ENCODE measurements around the gene FXYD3. TPM values are rescaled to one million over a fixed set of nuclear protein-coding genes. Genes with fewer than 3 reads are reported as not detected.
A peak's percentile ranks its signal among the peaks of the same experiment; 100 is the strongest.

Gene FXYD3
- total RNA-seq, 2 experiments from 2014 or later = 0.35 to 0.88 TPM

- TF ChIP-seq EZH2phosphoT487 (IDR thresholded peaks at IDR 0.05; ENCODE audit: borderline replicate concordance, low read depth, low read length) = no peak
- TF ChIP-seq, protein P1, sequence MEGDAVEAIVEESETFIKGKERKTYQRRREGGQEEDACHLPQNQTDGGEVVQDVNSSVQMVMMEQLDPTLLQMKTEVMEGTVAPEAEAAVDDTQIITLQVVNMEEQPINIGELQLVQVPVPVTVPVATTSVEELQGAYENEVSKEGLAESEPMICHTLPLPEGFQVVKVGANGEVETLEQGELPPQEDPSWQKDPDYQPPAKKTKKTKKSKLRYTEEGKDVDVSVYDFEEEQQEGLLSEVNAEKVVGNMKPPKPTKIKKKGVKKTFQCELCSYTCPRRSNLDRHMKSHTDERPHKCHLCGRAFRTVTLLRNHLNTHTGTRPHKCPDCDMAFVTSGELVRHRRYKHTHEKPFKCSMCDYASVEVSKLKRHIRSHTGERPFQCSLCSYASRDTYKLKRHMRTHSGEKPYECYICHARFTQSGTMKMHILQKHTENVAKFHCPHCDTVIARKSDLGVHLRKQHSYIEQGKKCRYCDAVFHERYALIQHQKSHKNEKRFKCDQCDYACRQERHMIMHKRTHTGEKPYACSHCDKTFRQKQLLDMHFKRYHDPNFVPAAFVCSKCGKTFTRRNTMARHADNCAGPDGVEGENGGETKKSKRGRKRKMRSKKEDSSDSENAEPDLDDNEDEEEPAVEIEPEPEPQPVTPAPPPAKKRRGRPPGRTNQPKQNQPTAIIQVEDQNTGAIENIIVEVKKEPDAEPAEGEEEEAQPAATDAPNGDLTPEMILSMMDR (conservative IDR thresholded peaks at IDR 0.05; ENCODE audit: low read length) = no peak
- Histone ChIP-seq H3K9me2 (ENCODE audit: insufficient read depth, low read length) (no peaks in the 10 kb centered on the region), H3K9me3 (ENCODE audit: low read length) (no peaks in the 10 kb centered on the region), H3K27ac (ENCODE audit: low read depth, low read length, poor library complexity, severe bottlenecking) (peak overlapping the region; percentile 99), H2AFZ (ENCODE audit: low read length) (no peak overlapping the region; the same call in 1 of the 2 replicates), H3K36me3 (ENCODE audit: insufficient read depth, low read length) (no peaks in the 10 kb centered on the region), H3K4me1 (ENCODE audit: insufficient read depth, low read length, poor library complexity, severe bottlenecking) (peaks cover 89% of the 10 kb centered on the region), H3K79me2 (ENCODE audit: insufficient read depth, low read depth, low read length) (no peaks in the 10 kb centered on the region), H4K20me1 (ENCODE audit: insufficient read depth, low read length) (no peaks in the 10 kb centered on the region), H3K4me3 (ENCODE audit: low read depth, low read length, poor library complexity, severe bottlenecking) (peak overlapping the region; percentile 50), H3K4me2 (ENCODE audit: low read length) (peak overlapping the region; percentile 77)
- ChIA-PET POLR2A (interaction anchor here (0.6 to 5.2 kb wide), 9 partner anchors 13 to 210 kb away, joined by 3 to 49 read pairs (median 5); no protein-coding TSS in a partner anchor), CTCF (ENCODE audit: unreplicated experiment) (interaction anchor here (2.0 to 3.0 kb wide), 2 partner anchors 16 to 19 kb away, joined by 8 to 20 read pairs; no protein-coding TSS in a partner anchor)
- DNase-seq (ENCODE audit: low spot score) = peak; percentile 95
- no TSS peak for BruUV-seq (replicated peaks)
- intact Hi-C loops (cut with micrococcal nuclease; ENCODE audit: unreplicated experiment) = loop anchor here (1.0 kb wide), 1 partner anchor 19 kb away; no protein-coding TSS in a partner anchor
Measured at GRCh38 chr19:35085947-35086346, 29.7 kb upstream of the FXYD3 start.

GRCh38 chr19:35086455-35086854 is 29.2 kb upstream of the FXYD3 start:
- ChIA-PET POLR2A (interaction anchor here (0.7 to 5.2 kb wide), 10 partner anchors 12 to 56 kb away, joined by 3 to 49 read pairs (median 4); no protein-coding TSS in a partner anchor), CTCF (ENCODE audit: unreplicated experiment) (interaction anchor here (1.4 to 3.0 kb wide), 3 partner anchors 17 to 31 kb away, joined by 5 to 20 read pairs (median 8); no protein-coding TSS in a partner anchor)
- Histone ChIP-seq H3K36me3 (ENCODE audit: insufficient read depth, low read length) (no peaks in the 10 kb centered on the region), H3K9me3 (ENCODE audit: low read length) (no peaks in the 10 kb centered on the region), H3K4me2 (ENCODE audit: low read length) (peak overlapping the region; percentile 77), H3K79me2 (ENCODE audit: insufficient read depth, low read depth, low read length) (no peaks in the 10 kb centered on the region), H3K27ac (ENCODE audit: low read depth, low read length, poor library complexity, severe bottlenecking) (peak overlapping the region; percentile 99), H3K4me1 (ENCODE audit: insufficient read depth, low read length, poor library complexity, severe bottlenecking) (peaks cover 91% of the 10 kb centered on the region), H2AFZ (ENCODE audit: low read length) (no peak overlapping the region; the same call in 1 of the 2 replicates), H4K20me1 (ENCODE audit: insufficient read depth, low read length) (no peaks in the 10 kb centered on the region), H3K9me2 (ENCODE audit: insufficient read depth, low read length) (no peaks in the 10 kb centered on the region), H3K4me3 (ENCODE audit: low read depth, low read length, poor library complexity, severe bottlenecking) (peak overlapping the region; percentile 24)
- no peak for DNase-seq (ENCODE audit: low spot score)
- TF ChIP-seq, protein P1 (conservative IDR thresholded peaks at IDR 0.05; ENCODE audit: low read length) = no peak
- no peak for TF ChIP-seq EZH2phosphoT487 (IDR thresholded peaks at IDR 0.05; ENCODE audit: borderline replicate concordance, low read depth, low read length)
- BruUV-seq (replicated peaks) = TSS peak; percentile 95
- intact Hi-C loops (cut with micrococcal nuclease; ENCODE audit: unreplicated experiment) = loop anchor here (1.0 kb wide), 1 partner anchor 19 kb away; no protein-coding TSS in a partner anchor

DNA sequence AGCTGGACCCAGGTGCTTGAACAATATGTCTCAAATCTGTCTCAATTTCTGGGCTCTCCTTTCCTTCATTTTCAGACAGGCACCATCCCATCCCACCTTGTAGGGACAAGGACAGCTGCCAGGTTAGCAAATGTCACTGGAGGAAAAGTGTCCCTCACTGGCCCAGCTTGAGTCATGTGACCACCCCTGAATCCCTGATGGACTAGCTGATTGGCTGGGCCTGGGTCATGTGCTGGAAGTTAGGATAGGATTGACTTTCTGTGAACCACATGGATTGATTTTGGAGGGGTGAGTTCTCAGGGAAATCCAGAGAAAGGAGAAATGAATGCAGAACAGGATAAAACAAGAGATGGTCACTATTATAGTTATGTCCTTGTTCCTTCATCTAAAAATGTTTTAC is 28.2 kb upstream of the FXYD3 start:
- Histone ChIP-seq H3K36me3 (ENCODE audit: insufficient read depth, low read length) (no peaks in the 10 kb centered on the region), H3K79me2 (ENCODE audit: insufficient read depth, low read depth, low read length) (no peaks in the 10 kb centered on the region), H2AFZ (ENCODE audit: low read length) (no peak overlapping the region; the same call in 1 of the 2 replicates), H3K4me1 (ENCODE audit: insufficient read depth, low read length, poor library complexity, severe bottlenecking) (peaks cover 88% of the 10 kb centered on the region), H3K9me3 (ENCODE audit: low read length) (no peaks in the 10 kb centered on the region), H3K9me2 (ENCODE audit: insufficient read depth, low read length) (no peaks in the 10 kb centered on the region), H3K4me2 (ENCODE audit: low read length) (peak overlapping the region; percentile 77), H3K4me3 (ENCODE audit: low read depth, low read length, poor library complexity, severe bottlenecking) (no peak overlapping the region), H3K27ac (ENCODE audit: low read depth, low read length, poor library complexity, severe bottlenecking) (peak overlapping the region; percentile 99), H4K20me1 (ENCODE audit: insufficient read depth, low read length) (no peaks in the 10 kb centered on the region)
- intact Hi-C loops (cut with micrococcal nuclease; ENCODE audit: unreplicated experiment) = no loop called here
- no TSS peak for BruUV-seq (replicated peaks)
- peak; percentile 30 for DNase-seq (ENCODE audit: low spot score)
- POLR2A ChIA-PET = interaction anchor here (0.9 to 5.2 kb wide), 5 partner anchors 13 to 55 kb away, joined by 3 to 49 read pairs (median 4); no protein-coding TSS in a partner anchor
- TF ChIP-seq, protein P1 (conservative IDR thresholded peaks at IDR 0.05; ENCODE audit: low read length) = no peak
- TF ChIP-seq EZH2phosphoT487 (IDR thresholded peaks at IDR 0.05; ENCODE audit: borderline replicate concordance, low read depth, low read length) = no peak
- CTCF ChIA-PET (ENCODE audit: unreplicated experiment) = interaction anchor here (0.7 to 3.0 kb wide), 3 partner anchors 20 to 50 kb away, joined by 3 to 20 read pairs (median 5); no protein-coding TSS in a partner anchor

All from OCI-LY7 (cell line).